Neural cell (in vitro differentiated cells): ENCODE measurements around the gene KLF9. TPM values are rescaled to one million over a fixed set of nuclear protein-coding genes. Genes with fewer than 3 reads are reported as not detected.

ENCODE experiments used
- H2AFZ ChIP-seq: fragments of 200-600, 300-800 bp; sonication (generic), shearing (Covaris generic); 2 replicates; pipeline ENCODE4 v1.6.0; 2014; ENCODE audit warnings: low read depth, mild to moderate bottlenecking, antibody characterized with exemption, low read length, moderate library complexity
- H3F3A ChIP-seq: fragments of 200-600 bp; shearing (Covaris generic); 2 replicates; pipeline ENCODE4 v1.6.1; 2016; ENCODE audit warnings: mild to moderate bottlenecking, moderate library complexity, mixed read lengths, antibody characterized with exemption, low read length; ENCODE audit not compliant: insufficient read depth, poor library complexity, severe bottlenecking
- H3K27ac ChIP-seq: fragments of 200-600, 300-800 bp; sonication (generic), shearing (Covaris generic); 2 replicates; pipeline ENCODE4 v1.5.1; 2014; ENCODE audit warnings: mild to moderate bottlenecking, low read length, moderate library complexity
- H3K27me3 ChIP-seq: fragments of 300-800, 200-600 bp; sonication (generic), shearing (Covaris generic); 2 replicates; pipeline ENCODE4 v1.6.0; 2014; ENCODE audit warnings: mild to moderate bottlenecking, low read depth, low read length, moderate library complexity; ENCODE audit not compliant: insufficient read depth
- H3K36me3 ChIP-seq: fragments of 300-800, 200-600 bp; sonication (generic), shearing (Covaris generic); 2 replicates; pipeline ENCODE4 v1.5.1; 2014; ENCODE audit warnings: mild to moderate bottlenecking, antibody characterized with exemption, low read length, moderate library complexity; ENCODE audit not compliant: insufficient read depth
- H3K4me2 ChIP-seq: fragments of 300-800, 200-600 bp; sonication (generic), shearing (Covaris generic); 2 replicates; pipeline ENCODE4 v1.6.0; 2014; ENCODE audit warnings: mild to moderate bottlenecking, low read length
- H3K4me3 ChIP-seq: fragments of 300-800, 200-600 bp; sonication (generic), shearing (Covaris generic); 2 replicates; pipeline ENCODE4 v1.5.1; 2014; ENCODE audit warnings: mild to moderate bottlenecking, low read length, moderate library complexity
- H3K79me2 ChIP-seq: fragments of 200-600 bp; shearing (Covaris generic); replicated peaks from 2 replicates; pipeline ENCODE4 v1.6.0; 2014; ENCODE audit warnings: mild to moderate bottlenecking, low read length, moderate library complexity; ENCODE audit not compliant: insufficient read depth
- H3K9ac ChIP-seq: fragments of 300-800, 200-600 bp; sonication (generic), shearing (Covaris generic); 2 replicates; pipeline ENCODE4 v1.6.1; 2016; ENCODE audit warnings: mild to moderate bottlenecking, low read length, mixed read lengths
- H3K9me2 ChIP-seq: fragments of 200-600 bp; shearing (Covaris generic); 2 replicates; pipeline ENCODE4 v1.6.1; 2016; ENCODE audit warnings: mild to moderate bottlenecking, low read length, mixed read lengths; ENCODE audit not compliant: insufficient read depth
- H3K9me3 ChIP-seq: fragments of 200-600, 300-800 bp; sonication (generic), shearing (Covaris generic); 2 replicates; pipeline ENCODE4 v1.6.1; 2016; ENCODE audit warnings: mild to moderate bottlenecking, mixed run types, low read length, moderate library complexity, mixed read lengths
- H4K20me1 ChIP-seq: fragments of 200-600 bp; shearing (Covaris generic); 2 replicates; pipeline ENCODE4 v1.6.1; 2016; ENCODE audit warnings: mild to moderate bottlenecking, mixed run types; ENCODE audit not compliant: insufficient read depth
- EP300 ChIP-seq: fragments of 450-650 bp; conservative IDR thresholded peaks from 2 replicates; pipeline ENCODE4 v1.6.1; 2014; ENCODE audit warnings: antibody characterized with exemption, mild to moderate bottlenecking, moderate library complexity; ENCODE audit not compliant: poor library complexity, severe bottlenecking
- EZH2 ChIP-seq: fragments of 200-600, 300-800 bp; shearing (Covaris generic), sonication (generic); IDR thresholded peaks from 2 replicates; pipeline ENCODE4 v1.6.1; 2014; ENCODE audit warnings: antibody characterized with exemption, low read length, borderline replicate concordance, mild to moderate bottlenecking; ENCODE audit not compliant: insufficient read depth, poor library complexity, severe bottlenecking
- MXI1 ChIP-seq: fragments of 450-650 bp; conservative IDR thresholded peaks from 2 replicates; pipeline ENCODE4 v1.6.1; 2014; ENCODE audit warnings: antibody characterized with exemption, mild to moderate bottlenecking; ENCODE audit not compliant: poor library complexity, severe bottlenecking
- POLR2AphosphoS5 ChIP-seq: IDR thresholded peaks from 2 replicates; pipeline ENCODE4 v1.6.1; 2012
- RAD21 ChIP-seq: fragments of 450-650 bp; conservative IDR thresholded peaks from 2 replicates; pipeline ENCODE4 v1.6.1; 2014; ENCODE audit warnings: antibody characterized with exemption, mild to moderate bottlenecking, moderate library complexity
- REST ChIP-seq: IDR thresholded peaks from 2 replicates; pipeline ENCODE4 v1.6.1; 2012; ENCODE audit warnings: borderline replicate concordance
- SMC3 ChIP-seq: fragments of 450-650 bp; conservative IDR thresholded peaks from 2 replicates; pipeline ENCODE4 v1.6.1; 2014; ENCODE audit warnings: antibody characterized with exemption, mild to moderate bottlenecking, moderate library complexity; ENCODE audit not compliant: poor library complexity
- TAF1 ChIP-seq: IDR thresholded peaks from 2 replicates; pipeline ENCODE4 v1.6.1; 2012; ENCODE audit warnings: low read depth
- polyA plus RNA-seq: library from polyadenylated mRNA; depleted of rRNA; stranded (reverse); fragments of >200 nt; gene quantifications from 2 replicates; pipeline ENCODE4 v1.2.3, GENCODE V29; 2014
- TF ChIP-seq, protein P1 (sequence below): fragments of 450-650 bp; IDR thresholded peaks from 2 replicates; pipeline ENCODE4 v1.5.1; 2014; ENCODE audit warnings: antibody characterized with exemption, mild to moderate bottlenecking, moderate library complexity; ENCODE audit not compliant: poor library complexity, severe bottlenecking

KLF9 gene
- polyA plus RNA-seq, 1 donor from 2014 or later = 0.11 TPM

GRCh38 chr9:70412832-70413463 is 1.5 kb downstream of the KLF9 start:
- no peaks in the 10 kb centered on the region for H3F3A ChIP-seq
- no peaks in the 10 kb centered on the region for H3K9me3 ChIP-seq
- no peaks in the 10 kb centered on the region for H3K9me2 ChIP-seq
- TF ChIP-seq SMC3 (no peak), EP300 (no peak), RAD21 (no peak), TAF1 (no peak), EZH2 (peak; percentile 84), REST (no peak)
- TF ChIP-seq, protein P1, sequence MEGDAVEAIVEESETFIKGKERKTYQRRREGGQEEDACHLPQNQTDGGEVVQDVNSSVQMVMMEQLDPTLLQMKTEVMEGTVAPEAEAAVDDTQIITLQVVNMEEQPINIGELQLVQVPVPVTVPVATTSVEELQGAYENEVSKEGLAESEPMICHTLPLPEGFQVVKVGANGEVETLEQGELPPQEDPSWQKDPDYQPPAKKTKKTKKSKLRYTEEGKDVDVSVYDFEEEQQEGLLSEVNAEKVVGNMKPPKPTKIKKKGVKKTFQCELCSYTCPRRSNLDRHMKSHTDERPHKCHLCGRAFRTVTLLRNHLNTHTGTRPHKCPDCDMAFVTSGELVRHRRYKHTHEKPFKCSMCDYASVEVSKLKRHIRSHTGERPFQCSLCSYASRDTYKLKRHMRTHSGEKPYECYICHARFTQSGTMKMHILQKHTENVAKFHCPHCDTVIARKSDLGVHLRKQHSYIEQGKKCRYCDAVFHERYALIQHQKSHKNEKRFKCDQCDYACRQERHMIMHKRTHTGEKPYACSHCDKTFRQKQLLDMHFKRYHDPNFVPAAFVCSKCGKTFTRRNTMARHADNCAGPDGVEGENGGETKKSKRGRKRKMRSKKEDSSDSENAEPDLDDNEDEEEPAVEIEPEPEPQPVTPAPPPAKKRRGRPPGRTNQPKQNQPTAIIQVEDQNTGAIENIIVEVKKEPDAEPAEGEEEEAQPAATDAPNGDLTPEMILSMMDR = no peak
- no peaks in the 10 kb centered on the region for H4K20me1 ChIP-seq
- no peak overlapping the region for H3K27ac ChIP-seq
- H3K9ac ChIP-seq = no peak overlapping the region
- H3K4me3 ChIP-seq = peak overlapping the region; percentile 65
- peaks cover 80% of the 10 kb centered on the region for H3K27me3 ChIP-seq
- no peaks in the 10 kb centered on the region for H3K36me3 ChIP-seq
- H3K4me2 ChIP-seq = no peak overlapping the region
- H3K79me2 ChIP-seq = no peaks in the 10 kb centered on the region
- no peak overlapping the region for H2AFZ ChIP-seq

- H3K4me3 ChIP-seq = peak overlapping the region; percentile 65
- no peak overlapping the region for H3K9ac ChIP-seq
- H3K36me3 ChIP-seq = no peaks in the 10 kb centered on the region
- H3K27me3 ChIP-seq = peaks cover 72% of the 10 kb centered on the region
- no peaks in the 10 kb centered on the region for H3K79me2 ChIP-seq
- H3K27ac ChIP-seq = no peak overlapping the region
- H3K9me3 ChIP-seq = no peaks in the 10 kb centered on the region
- H3F3A ChIP-seq = no peaks in the 10 kb centered on the region
- TF ChIP-seq RAD21 = no peak
- no peak for TF ChIP-seq REST
- TF ChIP-seq EZH2 = no peak
- no peak for TF ChIP-seq SMC3
- TF ChIP-seq TAF1 = no peak
- no peak for TF ChIP-seq MXI1
- TF ChIP-seq EP300 = no peak
- TF ChIP-seq POLR2AphosphoS5 = no peak
- TF ChIP-seq, protein P1 = no peak
- H4K20me1 ChIP-seq = no peaks in the 10 kb centered on the region
- no peak overlapping the region for H2AFZ ChIP-seq
- no peaks in the 10 kb centered on the region for H3K9me2 ChIP-seq
- no peak overlapping the region for H3K4me2 ChIP-seq
Measured at GRCh38 chr9:70411930-70412831, 2.3 kb downstream of the KLF9 start.
